Hepatocyte (in vitro differentiated cells): ENCODE data around the gene CPB2.

Source experiments
- CTCF ChIP-seq: fragments of 200-600 bp; sonication (generic); IDR thresholded peaks from 2 replicates; pipeline ENCODE4 v1.5.1; 2016; ENCODE audit warnings: antibody characterized with exemption, mild to moderate bottlenecking; ENCODE audit not compliant: poor library complexity
- EZH2 ChIP-seq: fragments of 200-600 bp; sonication (generic); IDR thresholded peaks from 2 replicates; pipeline ENCODE4 v1.6.1; 2016; ENCODE audit warnings: antibody characterized with exemption, mild to moderate bottlenecking, borderline replicate concordance
- EZH2phosphoT487 ChIP-seq: fragments of 200-600 bp; sonication (generic); IDR thresholded peaks from one replicate; pipeline ENCODE4 v1.6.1; 2018; ENCODE audit warnings: antibody characterized with exemption, mild to moderate bottlenecking, low read depth, moderate library complexity; ENCODE audit not compliant: unreplicated experiment, severe bottlenecking

- TF ChIP-seq CTCF (no peak), EZH2 (no peak), EZH2phosphoT487 (no peak)
Measured at GRCh38 chr13:46025157-46025556, 79.7 kb downstream of the CPB2 start.
